Peyer's patch (tissue), 4 donors: Measurements from ENCODE around the gene SLX4IP.

Experiments
- CTCF ChIP-seq, 6 experiments: fragments of 450-650 bp in 4 of 6; fragments of 200-600 bp in 2 of 6; sonication (generic) in 1 of 6; IDR thresholded peaks; one replicate each; pipeline ENCODE4 v1.5.1; 2017 to 2019; ENCODE audit warnings: antibody characterized with exemption in 6 of 6, mild to moderate bottlenecking in 3 of 6, moderate library complexity in 1 of 6
- POLR2A ChIP-seq, 2 donors: fragments of 450-650 bp; IDR thresholded peaks; one replicate each; pipeline ENCODE4 v1.5.1; 2017; ENCODE audit warnings: antibody characterized with exemption in 2 of 2, mild to moderate bottlenecking in 2 of 2, moderate library complexity in 2 of 2

GRCh38 chr20:10621149-10621548 lies 186.0 kb downstream of the SLX4IP start:
- no peak for TF ChIP-seq CTCF (IDR thresholded peaks at IDR 0.05)
- no peak for TF ChIP-seq POLR2A (IDR thresholded peaks at IDR 0.05)
